Inferior parietal cortex (tissue), 1 donor: Measurements from ENCODE around the gene THY1.
"Not testable (repeated sequence)": the region's sequence is repeated elsewhere in the genome, so short reads cannot be mapped to it uniquely, and the experiment has no call there.

Experiments
- DNase-seq: peaks from one replicate; pipeline ENCODE4 v3.0.0-alpha.2; 2016; ENCODE audit errors: extremely low spot score

The THY1 gene

DNA sequence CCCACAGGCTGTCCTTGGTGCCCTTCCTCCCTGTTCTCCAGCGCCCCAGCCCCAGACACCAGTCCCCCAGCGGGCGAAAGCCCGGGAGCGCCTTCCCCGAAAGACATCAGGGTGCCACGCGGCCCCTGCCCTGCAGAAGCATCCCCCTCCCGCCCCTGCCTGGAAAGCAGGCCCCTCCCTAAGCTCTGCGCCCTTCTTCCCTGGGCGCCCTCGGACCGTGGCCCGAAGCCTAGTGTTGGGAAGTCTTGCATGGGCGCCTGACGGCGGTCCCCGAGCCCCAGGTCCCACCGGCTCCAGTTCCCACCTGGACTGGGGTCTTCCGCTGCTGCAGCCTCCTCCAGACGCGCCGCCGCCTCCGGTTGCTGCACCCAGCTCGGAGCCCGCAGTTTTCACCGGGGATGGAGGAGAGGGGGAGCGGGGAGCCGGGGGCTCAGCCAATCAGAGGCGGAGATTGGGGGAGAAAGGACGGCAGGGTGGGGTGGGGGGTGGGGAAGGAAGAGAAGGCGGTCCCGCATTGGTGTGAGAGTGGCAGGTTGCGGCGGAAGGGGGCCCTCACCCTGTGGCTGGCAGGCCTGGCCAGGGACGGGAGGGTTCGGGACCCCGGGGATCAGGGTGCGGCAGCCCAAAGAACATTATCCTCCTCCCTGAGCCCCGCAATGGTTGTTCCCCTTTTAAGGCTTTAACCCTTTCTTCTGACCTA lies at the start of gene THY1:
THY1 (minus strand) TSS at position 364 of the 700 bp plus-strand sequence. CDS start 2,267 bp downstream, outside the sequence.
- peak; percentile 56 for DNase-seq

DNA sequence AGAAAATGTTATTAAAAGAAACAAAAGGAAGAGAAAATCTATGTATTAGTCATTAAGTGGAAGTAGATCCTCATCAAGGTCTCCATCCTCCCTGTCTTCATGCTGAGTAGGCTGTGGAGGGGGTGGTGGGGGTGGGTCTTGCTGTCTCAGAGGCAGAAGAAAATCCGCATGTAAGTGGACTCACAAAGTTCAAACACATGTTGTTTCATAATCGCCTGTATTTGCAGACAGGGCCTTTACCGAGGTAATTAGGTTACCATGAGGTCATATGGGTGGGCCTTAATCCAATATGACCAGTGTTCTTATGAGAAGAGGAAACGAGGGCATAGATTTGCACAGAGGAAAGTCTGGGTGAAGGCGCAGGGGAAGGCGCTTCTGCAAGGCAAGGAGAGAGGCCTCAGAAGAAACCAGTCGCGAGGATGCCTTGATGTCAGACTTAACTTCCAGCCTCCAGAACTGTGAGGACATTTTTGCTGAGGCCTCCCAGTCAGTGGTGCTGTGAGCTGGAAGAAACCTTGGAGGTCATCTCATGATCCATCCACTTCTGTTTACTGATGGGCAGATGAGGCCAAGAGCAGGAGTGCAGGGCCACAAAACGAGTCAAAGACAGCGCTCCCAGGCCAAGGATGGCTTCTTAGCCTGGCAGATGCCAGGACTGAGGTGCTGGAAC lies 49.3 kb upstream of the THY1 start:
- no peak for DNase-seq

DNA sequence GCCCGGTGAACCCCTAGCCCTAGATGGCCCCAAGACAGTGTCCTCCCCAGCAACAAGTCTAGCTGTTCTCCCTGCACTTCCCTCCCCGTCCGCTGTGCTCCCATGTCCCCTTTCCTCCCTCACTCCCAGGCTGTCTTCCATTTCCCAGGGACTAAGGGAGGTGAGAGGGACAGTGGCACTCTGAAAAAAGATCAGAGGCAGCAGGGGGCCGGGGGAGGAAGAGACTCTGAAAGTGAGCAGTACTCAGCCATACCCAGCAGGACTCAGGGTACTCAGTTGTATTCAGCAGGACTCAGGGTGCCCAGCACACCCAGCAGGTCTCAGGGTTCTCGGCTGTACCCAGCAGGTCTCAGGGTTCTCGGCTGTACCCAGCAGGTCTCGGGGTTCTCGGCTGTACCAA lies 48.4 kb upstream of the THY1 start:
- DNase-seq: no peak

GRCh38 chr11:119470317-119471291 lies 47.6 kb upstream of the THY1 start:
- no peak for DNase-seq

DNA sequence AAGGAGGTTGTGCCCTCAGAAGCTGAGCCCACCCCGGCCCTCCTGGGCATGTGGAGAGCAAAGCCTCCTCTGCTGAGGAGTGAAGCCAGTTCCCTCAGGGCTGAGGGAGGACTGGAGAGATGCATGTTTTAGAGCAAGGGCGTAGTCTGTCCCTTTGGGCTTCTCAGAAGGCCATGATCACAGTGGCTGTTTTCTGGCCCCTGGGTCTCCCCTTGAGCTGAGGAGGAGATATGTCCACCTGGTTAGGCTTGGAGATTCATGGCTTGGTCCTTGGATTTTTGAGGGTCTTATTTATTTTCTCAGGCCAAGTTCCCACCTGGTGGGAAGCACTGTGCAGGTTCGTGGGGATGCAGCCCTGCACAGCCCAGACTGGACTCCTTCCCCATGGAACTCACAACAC lies 46.5 kb upstream of the THY1 start:
- no peak for DNase-seq

- no peak for DNase-seq
Observed at GRCh38 chr11:119468511-119468910, 45.5 kb upstream of the THY1 start.

GRCh38 chr11:119461229-119461963 lies 38.4 kb upstream of the THY1 start:
- no peak for DNase-seq

DNA sequence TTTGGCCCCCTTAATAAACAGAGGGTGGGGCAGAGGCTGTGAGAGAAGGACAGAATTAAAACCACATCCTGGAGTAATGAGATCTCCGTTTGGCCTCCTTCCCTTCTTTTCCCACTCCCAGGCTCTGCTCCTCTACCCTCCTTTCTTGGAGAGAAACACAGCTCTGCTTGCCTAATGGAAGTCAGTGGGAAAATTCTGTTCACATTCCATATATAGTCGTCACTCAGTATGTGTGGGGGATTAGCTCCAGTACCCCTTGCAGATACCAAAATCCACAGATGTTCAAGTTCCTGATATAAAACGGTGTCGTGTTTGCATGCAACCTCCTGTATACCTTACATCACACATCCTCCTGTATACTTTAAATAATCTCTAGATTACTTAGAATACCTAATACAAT lies 37.6 kb upstream of the THY1 start:
- DNase-seq: no peak

GRCh38 chr11:119460097-119460496 lies 37.1 kb upstream of the THY1 start:
- no peak for DNase-seq

- no peak for DNase-seq
Observed at GRCh38 chr11:119459293-119459976, 36.5 kb upstream of the THY1 start.

DNA sequence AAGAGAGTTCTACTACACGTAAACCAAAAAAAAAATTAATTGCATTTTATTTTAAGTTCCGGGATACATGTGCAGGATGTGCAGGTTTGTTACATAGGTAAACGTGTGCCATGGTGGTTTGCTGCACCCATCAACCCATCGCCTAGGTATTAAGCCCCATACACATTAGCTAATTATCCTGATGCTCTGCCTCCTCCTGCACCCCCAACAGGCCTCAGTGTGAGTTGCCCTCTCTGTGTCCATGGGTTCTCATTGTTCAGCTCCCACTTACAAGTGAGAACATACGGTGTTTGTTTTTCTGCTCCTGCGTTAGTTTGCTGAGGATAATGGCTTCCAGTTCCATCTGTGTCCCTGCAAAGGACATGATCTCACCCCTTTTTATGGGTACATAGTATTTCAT lies 32.7 kb upstream of the THY1 start:
- not testable (repeated sequence) for DNase-seq

- DNase-seq: not testable (repeated sequence)
Observed at GRCh38 chr11:119455241-119455640, 32.3 kb upstream of the THY1 start.

- no peak for DNase-seq
Observed at GRCh38 chr11:119453881-119454280, 30.9 kb upstream of the THY1 start.

DNA sequence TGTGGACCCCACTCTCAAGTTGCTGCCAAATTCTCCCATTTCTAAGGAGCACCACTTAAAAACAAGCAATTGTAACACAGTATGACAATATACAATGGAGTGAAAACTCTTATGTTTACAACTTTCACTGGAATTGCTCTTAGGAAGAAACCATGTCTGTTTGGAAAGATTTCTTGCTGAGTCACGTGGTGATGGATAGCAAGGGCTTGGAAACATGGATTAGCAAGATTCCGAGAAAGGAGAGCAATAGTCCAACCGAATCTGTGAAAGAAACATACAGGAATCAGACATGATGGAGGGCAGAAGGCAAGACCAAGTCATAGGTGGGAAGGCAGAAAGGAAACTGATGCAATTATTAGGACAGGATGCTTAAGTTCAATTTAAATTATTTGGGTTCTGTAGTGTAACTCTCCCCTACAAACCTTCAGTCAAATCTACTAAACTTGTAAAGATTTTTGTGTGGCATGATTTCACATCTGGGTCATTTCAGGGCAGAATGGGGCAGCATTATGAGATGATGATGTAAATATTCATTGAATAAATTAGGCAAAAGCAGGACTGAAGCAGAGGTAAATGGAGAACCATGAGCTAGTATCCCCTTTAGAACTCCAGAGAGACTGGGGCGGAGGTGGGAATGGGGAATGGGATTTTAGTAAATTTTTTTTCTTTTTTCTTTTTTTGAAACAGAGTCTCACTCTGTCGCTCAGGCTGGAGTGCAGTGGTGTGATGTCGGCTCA lies 27.8 kb upstream of the THY1 start:
- DNase-seq: no peak

GRCh38 chr11:119449498-119449897 lies 26.5 kb upstream of the THY1 start:
- DNase-seq: no peak

DNA sequence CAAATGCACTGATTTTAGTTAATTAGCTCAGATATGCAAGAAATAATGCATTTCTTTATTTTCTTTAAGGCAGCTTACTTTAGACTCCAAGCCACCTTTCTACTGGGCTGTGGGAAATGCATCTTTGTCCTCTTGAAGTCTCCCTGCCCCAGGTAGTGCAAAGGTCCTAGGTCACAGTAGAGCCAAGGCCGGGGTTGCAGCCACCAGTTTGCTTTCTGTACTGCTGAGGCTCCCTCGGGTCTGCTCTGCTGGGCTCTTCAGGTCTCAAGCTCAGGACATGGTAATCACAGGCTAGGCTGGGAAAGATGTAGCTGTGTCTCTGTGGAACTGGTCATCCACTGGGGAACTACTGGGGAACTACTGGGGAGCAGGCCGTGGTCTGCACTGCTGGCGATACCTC lies 25.4 kb upstream of the THY1 start:
- no peak for DNase-seq

- DNase-seq: no peak
Observed at GRCh38 chr11:119447664-119448242, 24.8 kb upstream of the THY1 start.

- DNase-seq: no peak
Observed at GRCh38 chr11:119446871-119447663, 24.1 kb upstream of the THY1 start.

GRCh38 chr11:119446434-119446833 lies 23.5 kb upstream of the THY1 start:
- no peak for DNase-seq
